Stimulated activated CD8-positive, alpha-beta memory T cell treated with anti-CD3 and anti-CD28 coated beads, Interleukin-15, amount 100 ng/mL, for 48 hours (primary cell): Measurements from ENCODE around the gene EFNA2.

ENCODE experiments used
- DNase-seq, 2 donors: peaks; one replicate each; pipeline ENCODE4 v3.0.0-alpha.2; 2020; ENCODE audit warnings: low read depth in 2 of 2

EFNA2 gene

DNA sequence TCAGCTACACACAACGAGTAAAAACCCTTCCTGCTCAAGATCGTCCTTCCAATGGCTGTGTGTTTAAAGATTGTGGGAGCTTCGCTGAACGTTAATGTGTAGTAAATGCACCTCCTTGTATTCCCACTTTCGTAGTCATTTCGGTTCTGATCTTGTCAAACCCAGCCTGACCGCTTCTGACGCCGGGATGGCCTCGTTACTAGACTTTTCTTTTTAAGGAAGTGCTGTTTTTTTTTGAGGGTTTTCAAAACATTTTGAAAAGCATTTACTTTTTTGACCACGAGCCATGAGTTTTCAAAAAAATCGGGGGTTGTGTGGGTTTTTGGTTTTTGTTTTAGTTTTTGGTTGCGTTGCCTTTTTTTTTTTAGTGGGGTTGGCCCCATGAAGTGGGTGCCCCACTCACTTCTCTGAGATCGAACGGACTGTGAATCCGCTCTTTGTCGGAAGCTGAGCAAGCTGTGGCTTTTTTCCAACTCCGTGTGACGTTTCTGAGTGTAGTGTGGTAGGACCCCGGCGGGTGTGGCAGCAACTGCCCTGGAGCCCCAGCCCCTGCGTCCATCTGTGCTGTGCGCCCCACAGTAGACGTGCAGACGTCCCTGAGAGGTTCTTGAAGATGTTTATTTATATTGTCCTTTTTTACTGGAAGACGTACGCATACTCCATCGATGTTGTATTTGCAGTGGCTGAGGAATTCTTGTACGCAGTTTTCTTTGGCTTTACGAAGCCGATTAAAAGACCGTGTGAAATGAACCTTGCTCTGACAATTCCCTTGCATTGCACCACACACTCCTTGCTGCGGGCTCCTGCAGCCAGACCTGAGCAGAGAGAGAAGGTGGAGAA, 13.0 kb upstream of the EFNA2 start:
- no peak for DNase-seq

DNA sequence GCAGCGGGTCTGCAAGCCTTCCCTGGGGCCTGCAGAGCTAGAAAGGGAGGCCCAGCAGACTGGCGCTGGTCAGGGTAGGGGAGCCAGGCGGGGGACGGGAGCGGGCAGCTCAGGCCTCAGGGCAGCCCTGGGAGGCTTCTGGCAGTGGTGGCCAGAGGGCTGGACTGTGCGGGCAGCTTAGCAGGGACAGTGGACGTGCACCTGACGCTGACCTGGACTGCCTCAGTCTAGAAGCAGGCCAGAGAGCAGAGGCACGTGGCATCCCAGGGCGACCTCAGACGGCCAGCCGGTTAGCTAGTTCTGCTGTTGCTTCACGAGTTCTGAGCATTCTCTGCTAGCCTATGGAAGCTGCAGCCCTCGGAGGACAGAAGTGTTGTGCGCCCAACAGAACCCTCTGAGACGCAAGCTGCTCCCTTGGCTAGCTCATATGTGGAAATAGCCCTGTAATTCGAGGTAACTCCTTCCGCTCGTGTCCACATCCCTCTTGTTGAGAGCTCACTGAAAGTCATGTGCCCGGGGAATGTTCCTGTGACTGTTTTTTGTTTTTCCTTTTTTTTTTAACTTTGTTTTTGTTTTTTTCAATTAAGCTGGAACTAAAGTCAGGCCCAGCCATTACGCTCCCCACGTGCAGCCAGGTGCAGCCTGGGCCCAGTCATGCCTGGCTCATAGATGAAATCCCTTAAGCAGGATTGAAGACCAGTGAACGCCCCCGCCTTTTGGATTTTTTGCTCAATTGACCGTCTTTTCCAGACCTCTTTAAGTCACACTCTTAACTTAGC, 12.2 kb upstream of the EFNA2 start:
- no peak for DNase-seq

DNA sequence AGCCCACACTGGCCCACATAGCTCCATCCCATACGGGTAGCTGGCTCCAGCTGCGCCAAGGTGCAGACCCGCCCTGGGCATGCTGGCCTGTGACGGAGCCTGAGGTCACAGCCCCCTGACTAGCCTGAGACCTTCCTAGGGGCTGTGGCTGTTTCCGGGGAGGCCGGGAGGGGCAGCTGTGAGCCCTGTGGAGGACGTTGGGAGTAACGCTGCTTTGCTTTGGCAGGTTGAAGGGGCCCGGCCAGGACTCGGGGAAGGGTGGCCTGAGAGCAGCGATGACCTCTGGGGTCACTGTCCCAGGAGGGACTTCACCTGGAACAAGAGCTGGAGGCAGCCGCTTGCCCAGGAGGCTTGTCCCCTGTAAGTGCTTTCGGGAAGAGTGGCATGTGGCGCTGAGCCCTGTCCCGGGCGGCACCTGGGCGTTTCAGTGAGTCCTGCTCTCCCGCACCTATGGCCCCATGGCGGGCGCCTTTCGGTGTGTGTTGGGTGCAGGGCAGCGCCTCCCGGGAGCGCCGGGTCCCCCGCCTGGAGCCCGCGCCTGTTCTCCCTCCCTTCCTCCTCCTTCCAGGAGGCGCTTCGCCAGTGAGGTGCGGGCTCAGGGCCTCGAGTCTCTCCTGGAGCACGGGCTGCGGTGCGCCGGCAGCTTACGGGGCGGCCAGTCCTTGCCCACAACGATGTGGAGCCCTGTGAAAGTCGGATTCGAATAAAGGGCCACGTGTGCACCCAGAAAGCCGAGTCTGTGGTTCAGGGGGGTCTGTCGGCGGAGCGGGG, 11.4 kb upstream of the EFNA2 start:
- no peak for DNase-seq

DNA sequence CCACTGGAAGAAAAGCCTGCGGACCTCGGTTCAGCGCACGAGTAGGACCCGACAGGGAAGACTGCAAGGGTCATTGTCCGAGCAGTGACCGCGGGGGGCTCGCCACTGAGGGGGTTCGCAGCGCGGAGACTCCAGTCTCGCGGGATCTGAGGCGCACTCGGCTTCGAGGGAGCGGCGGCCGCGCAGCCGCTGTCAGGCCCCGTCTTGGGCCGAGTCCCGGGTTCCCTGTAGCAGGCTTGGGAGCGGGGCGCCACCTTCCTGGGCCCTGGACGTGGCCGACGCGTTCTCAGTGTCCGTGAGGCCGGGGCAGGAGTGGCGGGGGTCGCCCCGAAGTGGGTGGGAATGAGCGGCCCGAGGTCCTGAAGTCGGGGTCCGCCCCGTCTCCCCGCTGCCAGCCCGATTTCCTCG, 10.8 kb upstream of the EFNA2 start:
- DNase-seq: no peak

DNA sequence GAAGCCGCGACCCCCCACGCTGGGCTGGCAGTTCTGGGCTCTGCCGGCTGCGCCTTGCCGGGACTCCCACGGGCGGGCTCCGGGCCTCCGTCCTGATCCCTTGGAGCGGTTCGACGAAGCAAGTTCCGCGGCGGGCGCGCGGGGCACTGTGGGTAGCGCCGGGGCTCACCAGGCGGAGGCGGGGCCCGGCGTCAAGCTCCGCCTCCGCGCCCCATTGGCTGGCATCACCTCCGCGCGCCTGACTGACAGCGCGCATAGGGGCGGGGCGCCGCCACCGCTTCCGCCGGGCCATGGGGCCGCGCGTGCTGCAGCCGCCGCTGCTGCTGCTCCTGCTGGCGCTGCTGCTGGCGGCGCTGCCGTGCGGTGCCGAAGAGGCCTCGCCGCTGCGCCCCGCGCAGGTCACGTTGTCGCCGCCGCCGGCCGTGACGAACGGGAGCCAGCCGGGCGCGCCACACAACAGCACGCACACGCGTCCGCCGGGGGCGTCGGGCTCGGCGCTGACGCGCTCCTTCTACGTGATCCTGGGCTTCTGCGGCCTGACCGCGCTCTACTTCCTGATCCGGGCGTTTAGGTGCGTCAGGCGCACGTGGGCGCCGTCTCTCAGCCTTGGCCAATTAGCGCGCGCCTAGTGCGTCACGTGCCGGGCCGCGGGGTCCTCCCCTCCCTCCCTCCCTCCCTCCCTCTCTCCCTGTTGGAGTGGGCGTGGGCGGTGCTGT, 10.3 kb upstream of the EFNA2 start, which contains the start of gene FAM174C:
Gene FAM174C (plus strand): TSS at position 271 of the 716 bp plus-strand sequence. CDS start 20 bp downstream, at position 291.
- DNase-seq: peak; percentile 94 to 96

DNA sequence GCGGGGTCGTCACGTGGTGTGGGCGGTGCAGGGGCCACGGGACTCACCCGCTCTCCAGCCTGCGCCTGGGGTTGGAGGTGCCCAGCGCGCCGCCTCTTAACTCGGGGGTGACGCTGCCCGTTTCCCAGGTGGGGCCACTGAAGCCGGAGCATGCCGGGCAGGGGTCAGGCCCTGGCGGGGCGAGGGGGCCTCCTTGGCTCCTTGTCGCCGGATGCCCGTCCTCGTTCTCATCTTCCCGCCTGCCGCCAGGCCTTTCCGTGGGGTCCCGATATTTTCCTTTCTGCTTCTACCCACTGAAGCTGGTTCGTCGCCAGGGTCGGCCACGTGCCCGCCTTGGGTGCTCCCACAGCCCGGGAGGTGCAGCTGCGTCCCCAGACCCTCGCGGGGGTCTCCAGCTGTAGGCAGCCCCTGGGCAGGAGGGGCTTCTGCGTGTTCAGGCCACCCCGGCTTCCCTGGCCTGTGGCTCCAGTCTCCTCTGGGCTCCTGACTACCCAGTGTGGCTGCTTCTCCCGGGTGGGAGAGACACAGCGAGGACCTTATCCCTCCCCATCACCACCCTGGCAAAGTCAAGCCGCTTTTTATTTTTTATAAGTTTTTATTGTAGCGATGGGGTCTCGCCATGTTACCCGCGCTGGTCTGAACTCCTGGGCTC, 9.6 kb upstream of the EFNA2 start:
- no peak for DNase-seq

DNA sequence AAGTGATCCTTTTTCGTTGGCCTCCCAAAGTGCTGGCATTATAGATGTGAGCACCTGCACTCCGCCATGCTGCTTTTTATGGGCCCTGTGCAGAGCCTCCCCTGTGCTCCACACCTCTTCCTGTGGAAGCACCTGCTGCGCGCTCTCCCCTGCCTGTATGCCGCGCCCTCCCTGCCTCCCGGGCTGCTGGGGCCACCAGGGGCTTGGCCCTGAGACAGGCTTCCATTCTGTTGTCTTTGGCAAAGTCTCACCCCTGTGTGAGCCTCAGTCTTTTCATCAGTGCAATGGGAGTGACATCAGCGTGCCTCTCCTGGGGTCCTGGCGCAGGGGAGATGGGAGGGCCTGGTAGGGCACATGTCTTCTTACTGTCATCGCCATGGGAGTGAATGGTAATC, 9.0 kb upstream of the EFNA2 start:
- DNase-seq: no peak

DNA sequence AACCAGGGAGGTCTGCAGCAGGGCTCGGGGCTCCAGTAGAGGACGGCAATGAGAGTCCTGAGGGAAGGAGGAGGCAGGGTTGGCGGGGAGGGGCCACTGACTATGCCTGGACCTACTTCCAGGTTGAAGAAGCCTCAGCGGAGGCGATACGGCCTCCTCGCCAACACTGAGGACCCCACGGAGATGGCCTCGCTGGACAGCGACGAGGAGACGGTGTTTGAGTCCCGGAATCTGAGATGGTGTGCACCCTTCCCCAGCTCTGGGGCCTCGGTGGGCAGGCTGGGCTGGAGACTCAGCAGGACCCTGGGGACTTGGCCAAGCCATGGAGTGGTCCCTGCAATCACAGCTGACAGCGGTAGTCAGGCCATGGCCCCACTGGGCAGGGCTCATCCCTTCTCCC, 8.6 kb upstream of the EFNA2 start:
- no peak for DNase-seq

DNA sequence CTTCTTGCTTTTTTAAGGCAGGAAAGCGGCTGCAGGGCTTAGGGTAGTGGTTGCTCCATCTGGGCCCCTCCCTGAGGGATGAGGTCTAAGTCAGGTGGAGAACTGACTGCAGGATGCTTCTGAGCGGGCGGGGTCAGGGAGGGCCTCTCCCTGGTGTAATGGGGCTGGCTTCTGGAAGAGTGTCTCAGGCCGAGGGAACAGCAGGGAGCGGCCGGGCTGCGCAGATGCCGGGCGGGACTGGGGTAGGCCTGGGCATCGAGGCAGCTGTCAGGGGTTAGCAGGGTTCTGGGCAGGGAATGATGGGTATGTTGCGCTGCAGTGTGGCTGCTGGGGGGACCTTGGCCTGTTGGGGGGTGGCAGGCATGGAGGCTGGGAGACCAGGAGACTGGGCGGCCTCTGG, 7.6 kb upstream of the EFNA2 start:
- no peak for DNase-seq

DNA sequence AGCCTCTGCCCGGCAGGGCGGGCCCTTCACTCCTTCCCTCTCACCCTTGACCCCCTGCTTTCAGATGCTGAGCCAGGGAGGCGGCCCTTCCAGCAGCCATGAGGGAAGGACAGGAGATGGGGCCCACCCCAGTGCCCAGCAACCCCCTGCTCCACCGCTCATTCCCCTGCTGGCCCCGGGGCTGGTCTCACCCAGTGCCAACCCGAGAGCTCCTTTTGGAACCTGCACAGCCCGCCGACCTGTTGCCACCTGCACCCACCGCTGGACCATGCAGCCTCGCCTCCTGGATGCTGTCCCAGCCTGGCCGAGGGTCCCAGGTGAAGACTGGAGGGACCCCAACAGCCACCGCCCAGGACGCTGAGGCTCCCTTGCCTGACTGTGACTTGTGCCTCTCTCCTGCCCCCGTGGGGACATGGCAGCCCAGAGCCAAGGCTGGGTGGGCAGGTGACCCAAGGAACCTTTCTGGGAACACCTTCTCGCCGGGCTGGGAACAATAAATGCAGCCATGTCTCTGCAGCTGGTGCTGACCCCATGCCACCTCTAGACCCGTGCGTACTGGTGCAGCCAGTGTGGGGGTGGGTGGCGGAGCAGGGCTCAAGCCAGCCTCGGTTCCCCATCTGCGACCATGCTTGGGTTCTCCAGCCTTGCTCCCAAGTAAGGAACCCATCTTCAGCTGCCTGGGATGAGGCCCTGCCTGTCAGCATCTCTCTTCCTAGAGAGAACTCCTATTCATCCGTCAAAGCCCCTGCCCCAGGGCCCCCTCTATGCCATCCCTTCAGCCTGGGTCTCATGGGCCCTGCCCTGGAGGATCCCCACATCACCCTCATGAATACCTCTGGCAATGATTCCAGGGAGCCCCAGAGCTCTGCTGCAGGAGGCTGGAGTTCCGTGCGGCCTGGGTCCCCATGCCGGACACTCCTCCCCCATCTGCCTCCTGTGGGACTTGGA, 6.7 kb upstream of the EFNA2 start:
- no peak for DNase-seq

DNA sequence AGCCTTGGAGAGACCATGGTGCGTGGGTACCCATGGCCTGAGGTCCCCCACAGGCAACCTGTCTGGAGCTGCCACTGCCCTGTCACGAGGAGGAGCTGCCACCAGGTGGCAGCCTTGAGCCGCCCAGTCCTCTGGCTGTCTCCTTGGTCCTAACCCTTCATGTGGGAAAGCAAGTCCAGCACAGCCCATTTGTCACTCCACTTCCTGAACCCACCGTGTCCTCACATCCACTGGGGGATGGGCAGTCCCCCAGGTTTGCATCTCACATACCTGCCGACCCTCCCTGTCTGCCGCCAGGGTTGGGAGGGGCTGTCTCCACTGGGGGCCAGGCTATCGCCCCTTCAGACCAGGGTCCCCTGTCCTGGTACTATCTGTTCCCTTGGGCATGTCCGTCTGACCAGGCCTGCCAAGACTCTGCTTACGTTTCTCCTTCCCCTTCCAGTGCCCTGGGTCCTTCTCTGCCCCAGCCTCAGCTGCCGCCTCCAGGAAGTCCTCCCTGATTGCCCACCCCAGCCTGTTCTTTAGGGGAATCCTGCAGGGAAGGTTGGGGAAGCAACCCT, 5.8 kb upstream of the EFNA2 start:
- DNase-seq: peak in 1 of 2 donors; percentile 69

DNA sequence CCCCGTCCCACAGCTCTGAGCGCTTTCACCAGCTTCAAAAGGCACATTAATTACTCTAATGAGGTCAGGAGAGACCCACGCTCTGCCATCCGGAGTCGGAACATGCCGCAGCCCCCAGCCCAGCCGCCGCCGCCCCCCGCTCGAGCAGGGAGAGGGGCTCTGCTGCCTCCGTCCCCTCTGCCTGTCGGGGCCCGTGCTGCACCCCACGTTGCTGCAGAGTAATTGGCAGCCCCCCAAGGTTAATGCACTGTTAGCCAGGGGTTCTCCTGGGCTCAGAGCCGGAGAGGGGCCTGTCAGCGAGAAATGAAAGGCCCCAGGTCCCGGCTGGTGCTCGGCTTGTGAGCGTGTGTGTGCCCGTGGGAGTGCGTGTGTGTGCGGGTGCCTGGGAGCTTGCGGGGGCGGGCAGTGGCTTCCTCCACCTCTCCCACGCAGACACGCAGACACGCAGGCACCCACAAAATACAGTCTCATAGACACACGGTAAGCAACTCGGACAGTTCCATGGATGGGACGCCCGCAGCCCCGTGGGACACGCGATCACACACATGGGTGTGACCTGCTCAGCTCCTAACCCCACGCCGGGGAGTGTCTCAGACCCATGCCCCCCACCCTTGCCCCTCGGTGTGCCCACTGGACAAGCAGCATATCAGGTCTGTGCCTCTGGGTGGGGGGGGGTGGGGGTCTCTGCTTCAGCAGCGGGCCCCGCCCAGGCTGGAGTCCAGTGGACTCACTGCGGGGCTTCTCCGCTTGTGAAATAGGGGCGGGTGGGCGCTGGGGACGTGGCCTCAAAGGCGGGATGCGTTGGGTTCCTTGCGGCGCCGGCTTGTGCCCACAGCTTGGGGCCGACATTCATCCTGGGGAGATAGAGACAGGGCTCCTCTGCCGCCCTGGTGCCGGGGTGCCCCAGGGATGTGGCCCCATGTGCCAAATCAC, 4.8 kb upstream of the EFNA2 start:
- no peak for DNase-seq

DNA sequence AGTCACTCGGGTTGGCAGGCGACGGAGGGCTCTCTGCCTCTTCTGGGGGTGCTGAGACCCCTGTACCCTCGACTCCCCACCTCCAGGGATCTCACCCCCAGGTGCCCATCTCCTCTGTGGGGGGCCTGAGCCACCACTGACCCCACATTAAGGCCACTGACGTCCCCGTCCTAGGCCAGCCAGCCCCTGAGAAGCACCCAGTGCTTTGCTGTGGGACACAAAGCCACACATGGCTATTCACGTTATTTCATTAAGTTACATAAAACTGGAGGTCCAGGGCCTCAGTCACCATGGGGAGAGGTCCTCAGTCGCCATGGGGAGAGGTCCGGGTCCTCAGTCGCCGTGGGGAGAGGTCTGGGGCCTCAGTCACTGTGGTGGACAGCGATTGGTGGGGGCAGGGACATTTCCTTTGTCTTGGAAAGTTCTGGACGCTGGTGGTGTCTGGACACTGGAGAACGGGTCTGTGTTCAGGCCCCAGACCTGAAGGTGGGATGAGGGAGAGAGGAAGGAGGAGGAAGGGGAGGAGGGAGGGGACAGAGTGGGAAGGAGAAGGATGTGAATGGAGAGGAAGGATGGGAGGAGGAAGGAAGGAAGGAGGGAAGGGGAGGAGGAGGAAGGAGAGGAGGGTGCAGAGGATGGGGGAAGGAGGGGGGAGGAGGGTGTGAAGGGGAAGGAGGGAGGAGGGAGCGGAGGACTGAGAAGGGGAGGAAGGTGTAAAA, 3.9 kb upstream of the EFNA2 start:
- no peak for DNase-seq

DNA sequence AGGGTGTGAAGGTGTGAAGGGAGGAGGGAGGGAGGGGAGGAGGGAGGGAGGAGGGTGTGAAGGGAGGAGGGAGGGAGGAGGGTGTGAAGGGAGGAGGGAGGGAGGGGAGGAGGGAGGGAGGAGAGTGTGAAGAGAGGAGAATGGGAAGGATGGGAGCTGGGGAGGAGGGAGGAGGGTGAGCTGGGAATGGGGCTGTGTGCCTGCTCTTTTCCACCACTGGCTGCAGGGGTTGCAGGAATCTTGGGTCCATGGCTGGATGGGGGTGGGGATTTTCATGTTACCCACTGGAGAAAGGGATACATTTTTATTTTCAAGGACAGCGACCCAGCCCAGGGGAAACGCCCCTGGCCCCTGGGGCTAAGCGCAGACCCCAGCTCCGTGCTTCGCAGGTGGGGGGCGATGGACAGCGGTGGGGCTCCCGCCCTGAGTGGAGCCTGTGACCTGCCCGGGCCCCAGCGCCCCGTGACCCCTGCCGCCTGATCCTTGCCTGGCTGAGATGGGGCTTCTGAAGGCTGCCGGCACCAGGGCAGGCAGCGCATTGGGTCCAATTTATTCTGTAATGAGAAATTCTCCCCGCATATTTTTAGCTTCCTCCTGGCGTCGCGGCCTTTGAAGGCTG, 3.0 kb upstream of the EFNA2 start:
- no peak for DNase-seq

DNA sequence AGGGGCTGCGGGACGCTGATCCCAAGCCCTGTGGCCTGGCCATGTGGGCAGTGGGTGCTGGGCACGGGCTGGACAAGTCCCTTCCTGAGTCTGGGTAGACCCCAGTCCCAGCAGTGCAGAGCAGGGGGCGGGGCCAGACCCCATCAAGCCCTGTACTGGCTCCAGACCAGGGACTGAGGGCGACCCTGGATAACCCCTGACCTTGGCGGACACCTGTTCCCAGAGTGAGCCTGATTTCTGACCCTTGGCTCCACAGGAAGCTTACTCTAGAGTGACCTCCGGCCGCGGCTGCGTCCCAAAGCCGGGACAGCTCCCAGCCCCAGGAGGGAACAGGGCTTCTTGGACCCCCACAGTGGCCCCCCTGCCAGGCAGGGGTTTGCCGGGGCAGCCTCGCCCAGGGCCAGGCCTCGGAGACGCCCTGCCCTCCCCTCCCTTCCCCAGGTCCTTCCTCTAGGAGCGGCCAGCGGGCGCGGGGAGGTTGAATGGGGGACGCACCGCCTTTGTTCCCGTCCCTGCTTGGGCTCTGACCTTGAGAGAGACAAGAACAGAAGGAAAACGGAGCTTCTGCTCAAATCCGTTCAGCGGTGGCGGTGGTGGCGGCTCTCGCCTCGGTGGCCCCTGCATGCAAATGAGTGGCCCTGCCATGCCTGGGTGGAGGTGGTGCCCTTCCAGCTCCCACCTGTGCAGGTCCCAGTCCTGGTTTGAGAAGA, 2.3 kb upstream of the EFNA2 start:
- no peak for DNase-seq

DNA sequence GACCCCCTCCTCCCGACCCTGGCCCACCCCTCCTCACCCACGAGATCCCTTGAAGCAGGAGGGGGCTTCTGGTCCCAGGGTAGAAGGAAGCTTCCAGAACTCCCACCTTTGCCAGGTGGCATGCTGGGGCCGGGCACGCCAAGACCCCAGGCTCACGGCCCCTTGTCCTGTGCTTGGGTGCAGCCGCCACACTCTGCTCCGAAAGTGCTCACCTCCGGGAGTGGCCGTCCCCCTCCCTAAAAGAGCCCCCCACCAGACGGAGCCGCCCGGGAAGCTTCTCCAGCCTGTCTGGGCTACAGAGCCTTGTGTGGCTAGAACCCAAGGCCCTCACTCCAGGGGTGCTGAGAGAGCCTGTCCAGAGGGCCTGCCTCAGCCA, 1.8 kb upstream of the EFNA2 start:
- DNase-seq: no peak
